Spleen (tissue), 11 donors: ENCODE measurements around the gene ADGRG3. TPM values are rescaled to one million over a fixed set of nuclear protein-coding genes. Genes with fewer than 3 reads are reported as not detected.

Experiments used
- DNase-seq: peaks from one replicate; pipeline ENCODE4 v3.0.0-alpha.2; 2020
- H3K27ac ChIP-seq, 8 donors: fragments of 200-600 bp; sonication (generic) in 7 of 8; 1 replicate in 4 of 8; 2 replicates in 4 of 8; pipeline versions ENCODE4 v1.5.0 to v1.8.0; 2016 to 2021; ENCODE audit warnings: inconsistent platforms in 4 of 8, mild to moderate bottlenecking in 4 of 8, moderate library complexity in 1 of 8
- H3K27me3 ChIP-seq, 7 donors: fragments of 200-600 bp; sonication (generic) in 6 of 7; replicated peaks in 1 of 7; 1 replicate in 4 of 7; 2 replicates in 3 of 7; pipeline versions ENCODE4 v1.5.0 to v1.8.0; 2016 to 2021; ENCODE audit warnings: inconsistent platforms in 3 of 7, mild to moderate bottlenecking in 1 of 7
- H3K36me3 ChIP-seq, 6 donors: fragments of 200-600 bp; sonication (generic) in 5 of 6; 1 replicate in 4 of 6; 2 replicates in 2 of 6; pipeline versions ENCODE4 v1.5.0 to v1.8.0; 2016 to 2021; ENCODE audit warnings: inconsistent platforms in 2 of 6
- H3K4me1 ChIP-seq, 6 donors: fragments of 200-600 bp; sonication (generic) in 5 of 6; 1 replicate in 3 of 6; 2 replicates in 3 of 6; pipeline versions ENCODE4 v1.5.0 to v1.8.0; 2016 to 2021; ENCODE audit warnings: inconsistent platforms in 3 of 6
- H3K4me3 ChIP-seq, 8 donors: fragments of 200-600 bp; sonication (generic) in 7 of 8; 1 replicate in 4 of 8; 2 replicates in 4 of 8; pipeline versions ENCODE4 v1.5.0 to v1.8.0; 2016 to 2021; ENCODE audit warnings: inconsistent platforms in 4 of 8, mild to moderate bottlenecking in 4 of 8, moderate library complexity in 2 of 8
- H3K9me3 ChIP-seq, 8 donors: fragments of 200-600 bp; sonication (generic) in 7 of 8; 1 replicate in 4 of 8; 2 replicates in 4 of 8; pipeline versions ENCODE4 v1.5.0 to v1.8.0; 2016 to 2021; ENCODE audit warnings: inconsistent platforms in 4 of 8
- CTCF ChIP-seq, 11 experiments: fragments of 200-600 bp in 7 of 11; fragments of 450-650 bp in 4 of 11; sonication (generic) in 4 of 11; IDR thresholded peaks in 8 of 11; conservative IDR thresholded peaks in 3 of 11; 1 replicate in 7 of 11; 2 replicates in 4 of 11; pipeline versions ENCODE4 v1.4.0 to v1.8.0; 2016 to 2021; ENCODE audit warnings: antibody characterized with exemption in 11 of 11, inconsistent platforms in 4 of 11, mild to moderate bottlenecking in 1 of 11
- POLR2A ChIP-seq, 3 donors: fragments of 450-650 bp; IDR thresholded peaks; one replicate each; pipeline ENCODE4 v1.5.1; 2017; ENCODE audit warnings: antibody characterized with exemption in 3 of 3, mild to moderate bottlenecking in 1 of 3
- POLR2AphosphoS5 ChIP-seq, 3 donors: sonication (generic); formaldehyde crosslinking; IDR thresholded peaks; one replicate each; pipeline ENCODE4 v1.5.1; 2017; ENCODE audit warnings: antibody characterized with exemption in 3 of 3
- WGBS, 5 donors: extraction: QIAGEN DNeasy Blood & Tissue Kit in 3 of 5; methylation state at CpG; one replicate each; pipeline versions ENCODE4 v1.1.5 to v1.1.7; 2013 to 2018; 5-methylcytosine and 5-hydroxymethylcytosine counted together
- intact Hi-C: fragments of 100-400 bp; cut with DNase I; formaldehyde crosslinking; loops from one replicate; pipeline ENCODE4 v1.15.0; 2023; ENCODE audit warnings: low total_unique reads
- polyA plus RNA-seq, 3 donors: library from polyadenylated mRNA; stranded (reverse); fragments of 200-250 nt; gene quantifications; one replicate each; pipeline ENCODE4 v1.2.1, GENCODE V29; 2013
- total RNA-seq, 7 donors: library from RNA; depleted of rRNA in 3 of 7; stranded (reverse); fragments of >200 nt in 3 of 7; fragmentation: NEBNext Ultra II Directional in 4 of 7; extraction: Animal tissue kit (Norgen Biotek cat#: 25700) in 4 of 7; gene quantifications; one replicate each; pipeline versions ENCODE4 v1.1.0 to v1.2.1, GENCODE V29; 2016 to 2021
- donor health status: healthy with polysubstance abuse.
- donor health status: DM: no; HTN: no; CAD: no; lungs with moderate emphysema.
- donor health status: DM: no; HTN: no; CAD: no.
- donor health status: Bipolar disorder and iron deficiency.
- donor health status: healthy.
- donor health status: DM: no; HTN: no; CAD: no.
- donor health status: DM: yes; HTN: yes; CAD: no.

The ADGRG3 gene
- total and polyA plus RNA-seq, 10 donors = 2.5 to 116 (median 27.2) TPM

- 87 to 97% (median 92%) methylated on average over 10 to 13 of the region's 13 CpGs for WGBS, 5 donors
- no peaks in the 10 kb centered on the region for H3K9me3 ChIP-seq
- H3K36me3 ChIP-seq = peaks cover 0 to 75% (median 0%) of the 10 kb centered on the region in 6 donors
- H3K4me1 ChIP-seq = peaks cover 0 to 46% (median 2%) of the 10 kb centered on the region in 6 donors
- no peak overlapping the region for H3K27ac ChIP-seq
- H3K27me3 ChIP-seq = no peaks in the 10 kb centered on the region
- H3K4me3 ChIP-seq = no peak overlapping the region
- intact Hi-C loops = no loop called here
- DNase-seq = peak; percentile 66
- TF ChIP-seq CTCF (IDR thresholded peaks at IDR 0.05 in 8 of 11, conservative IDR thresholded peaks at IDR 0.05 in 3 of 11) (no peak), POLR2A (IDR thresholded peaks at IDR 0.05) (no peak), POLR2AphosphoS5 (IDR thresholded peaks at IDR 0.05) (peak in 1 of 3 donors; percentile 23)
Measured at GRCh38 chr16:57681950-57682728, 14.0 kb downstream of the ADGRG3 start.

DNA sequence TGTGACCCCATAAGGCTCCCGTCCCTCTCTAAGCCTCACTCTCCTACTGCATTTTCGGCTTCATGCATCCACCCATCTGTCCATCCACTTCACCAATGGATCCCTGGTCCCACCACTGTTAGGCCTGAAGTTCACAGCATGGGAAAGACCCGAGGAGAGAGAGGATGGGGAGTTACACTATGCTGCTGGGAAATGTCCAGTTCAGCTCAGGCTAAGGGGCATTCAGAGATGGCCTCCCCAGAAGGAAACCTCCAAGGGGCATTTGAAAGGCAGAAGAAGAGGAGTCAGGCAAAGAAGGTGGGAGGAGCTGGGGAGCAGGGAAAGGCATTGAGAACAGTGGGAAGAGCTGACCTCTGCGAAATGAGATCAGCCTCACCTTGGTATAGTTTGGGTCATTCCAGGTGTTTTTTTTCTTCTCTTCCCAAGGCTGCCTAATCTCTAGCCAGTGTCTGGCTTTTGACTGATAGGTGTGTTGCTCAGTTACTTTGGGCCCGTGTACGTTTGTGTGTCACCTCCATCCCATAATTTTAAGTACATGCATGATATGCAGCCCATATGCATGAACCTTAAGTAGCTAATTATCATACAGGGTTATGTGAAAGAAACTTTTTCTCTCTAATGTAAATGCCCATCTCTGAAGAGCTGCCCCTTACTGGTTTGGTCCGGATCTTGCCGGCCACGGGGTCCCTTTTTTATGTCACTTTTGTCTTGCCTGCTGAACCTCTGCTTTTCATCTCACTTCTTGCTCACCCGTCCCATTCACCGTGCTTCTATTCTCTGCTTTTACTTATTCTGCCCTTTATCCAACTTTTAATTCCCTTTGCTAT lies 14.9 kb downstream of the ADGRG3 start:
- H3K27me3 ChIP-seq = no peaks in the 10 kb centered on the region
- H3K4me1 ChIP-seq = peaks cover 0 to 47% (median 2%) of the 10 kb centered on the region in 6 donors
- peak overlapping the region in 2 of 8 donors; percentile 25 to 56 for H3K27ac ChIP-seq
- intact Hi-C loops = no loop called here
- H3K9me3 ChIP-seq = no peaks in the 10 kb centered on the region
- H3K36me3 ChIP-seq = peaks cover 0 to 67% (median 0%) of the 10 kb centered on the region in 6 donors
- no peak for DNase-seq
- TF ChIP-seq CTCF (IDR thresholded peaks at IDR 0.05 in 8 of 11, conservative IDR thresholded peaks at IDR 0.05 in 3 of 11) = no peak
- no peak for TF ChIP-seq POLR2AphosphoS5 (IDR thresholded peaks at IDR 0.05)
- no peak for TF ChIP-seq POLR2A (IDR thresholded peaks at IDR 0.05)
- 78 to 90% (median 88%) methylated on average over 11 of the region's 11 CpGs for WGBS, 5 donors
- H3K4me3 ChIP-seq = no peak overlapping the region

DNA sequence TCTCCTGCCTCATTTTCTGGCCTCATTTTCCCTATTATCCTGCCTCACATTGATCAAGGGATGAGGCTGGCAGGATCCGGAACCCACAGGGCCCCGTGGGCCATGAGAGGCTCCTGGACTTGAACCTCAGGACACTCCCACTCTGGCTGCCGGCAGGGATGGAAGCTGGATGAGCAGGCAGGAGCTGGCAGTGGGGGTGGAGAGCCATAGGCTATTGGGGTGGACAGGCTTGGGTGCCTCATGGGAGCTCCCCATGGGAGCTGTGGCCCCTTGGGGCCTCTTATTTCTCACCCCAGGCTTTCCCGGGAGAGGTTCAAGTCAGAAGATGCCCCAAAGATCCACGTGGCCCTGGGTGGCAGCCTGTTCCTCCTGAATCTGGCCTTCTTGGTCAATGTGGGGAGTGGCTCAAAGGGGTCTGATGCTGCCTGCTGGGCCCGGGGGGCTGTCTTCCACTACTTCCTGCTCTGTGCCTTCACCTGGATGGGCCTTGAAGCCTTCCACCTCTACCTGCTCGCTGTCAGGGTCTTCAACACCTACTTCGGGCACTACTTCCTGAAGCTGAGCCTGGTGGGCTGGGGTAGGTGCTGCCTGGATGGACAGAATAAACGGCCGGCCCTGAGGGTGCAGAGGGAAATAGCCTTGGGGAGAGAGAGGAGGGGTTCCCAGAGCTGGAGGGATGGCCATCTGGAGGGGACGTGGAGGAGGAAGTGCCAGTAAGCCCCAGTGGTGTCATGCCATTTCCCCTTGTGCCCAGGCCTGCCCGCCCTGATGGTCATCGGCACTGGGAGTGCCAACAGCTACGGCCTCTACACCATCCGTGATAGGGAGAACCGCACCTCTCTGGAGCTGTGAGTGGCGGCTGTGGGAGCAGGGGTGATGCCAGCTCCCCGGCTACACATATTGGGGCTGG lies 15.8 kb downstream of the ADGRG3 start:
- WGBS, 5 donors = 71 to 85% (median 78%) methylated on average over 14 to 18 of the region's 18 CpGs

More for the DNA sequence above, 15.8 kb downstream of the ADGRG3 start:
- DNase-seq = peak; percentile 67
- intact Hi-C loops = no loop called here
- Histone ChIP-seq H3K27me3 (no peaks in the 10 kb centered on the region), H3K9me3 (no peaks in the 10 kb centered on the region), H3K36me3 (peaks cover 0 to 65% (median 0%) of the 10 kb centered on the region in 6 donors), H3K4me1 (peaks cover 0 to 47% (median 2%) of the 10 kb centered on the region in 6 donors), H3K27ac (peak overlapping the region in 2 of 8 donors; percentile 25 to 56), H3K4me3 (no peak overlapping the region)
- no peak for TF ChIP-seq POLR2AphosphoS5 (IDR thresholded peaks at IDR 0.05)
- no peak for TF ChIP-seq CTCF (IDR thresholded peaks at IDR 0.05 in 8 of 11, conservative IDR thresholded peaks at IDR 0.05 in 3 of 11)
- TF ChIP-seq POLR2A (IDR thresholded peaks at IDR 0.05) = no peak
